ENCODE measurements around the gene SLIT3. TPM values are rescaled to one million over a fixed set of nuclear protein-coding genes. Genes with fewer than 3 reads are reported as not detected.

SLIT3 gene
- total RNA-seq, 3 donors from 2014 or later: 30.7 to 103 (median 54.1) TPM

DNA sequence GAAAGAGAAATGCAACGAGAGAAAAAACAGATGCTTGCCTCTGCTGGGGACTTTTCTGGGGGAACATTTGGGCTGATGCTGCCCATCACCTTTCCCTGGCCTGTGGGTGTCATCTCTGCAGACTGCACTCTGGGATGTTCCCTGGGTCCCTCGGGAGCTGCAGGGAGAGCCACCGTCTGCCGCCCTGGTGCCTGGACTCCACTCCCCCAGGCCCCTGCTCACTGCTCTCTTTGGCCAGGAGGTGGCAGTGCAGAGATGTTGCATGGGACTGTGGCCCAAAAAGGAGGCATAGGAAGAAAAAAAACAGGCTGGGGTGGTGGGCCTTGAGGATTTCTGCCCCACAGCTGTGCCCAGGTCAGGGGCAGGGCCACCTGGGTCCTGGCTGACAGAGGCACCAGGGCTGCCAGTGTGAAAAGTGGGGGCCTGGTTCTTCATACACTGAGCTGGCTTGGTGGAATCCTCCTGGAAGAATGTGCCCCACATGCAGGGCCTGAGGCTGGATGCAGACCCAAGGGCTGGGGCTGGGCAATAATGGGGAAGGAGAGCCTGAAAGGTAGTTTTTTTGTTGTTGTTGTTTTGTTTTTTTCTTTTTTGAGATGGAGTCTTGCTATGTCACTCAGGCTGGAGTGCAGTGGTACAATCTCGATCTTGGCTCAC, 353.6 kb downstream of the SLIT3 start:
- H3K27ac ChIP-seq: no peak overlapping the region
- H3K36me3 ChIP-seq: no peaks in the 10 kb centered on the region
- H3K9me3 ChIP-seq: no peaks in the 10 kb centered on the region
- no peak overlapping the region for H3K4me3 ChIP-seq
- TF ChIP-seq, protein P1, sequence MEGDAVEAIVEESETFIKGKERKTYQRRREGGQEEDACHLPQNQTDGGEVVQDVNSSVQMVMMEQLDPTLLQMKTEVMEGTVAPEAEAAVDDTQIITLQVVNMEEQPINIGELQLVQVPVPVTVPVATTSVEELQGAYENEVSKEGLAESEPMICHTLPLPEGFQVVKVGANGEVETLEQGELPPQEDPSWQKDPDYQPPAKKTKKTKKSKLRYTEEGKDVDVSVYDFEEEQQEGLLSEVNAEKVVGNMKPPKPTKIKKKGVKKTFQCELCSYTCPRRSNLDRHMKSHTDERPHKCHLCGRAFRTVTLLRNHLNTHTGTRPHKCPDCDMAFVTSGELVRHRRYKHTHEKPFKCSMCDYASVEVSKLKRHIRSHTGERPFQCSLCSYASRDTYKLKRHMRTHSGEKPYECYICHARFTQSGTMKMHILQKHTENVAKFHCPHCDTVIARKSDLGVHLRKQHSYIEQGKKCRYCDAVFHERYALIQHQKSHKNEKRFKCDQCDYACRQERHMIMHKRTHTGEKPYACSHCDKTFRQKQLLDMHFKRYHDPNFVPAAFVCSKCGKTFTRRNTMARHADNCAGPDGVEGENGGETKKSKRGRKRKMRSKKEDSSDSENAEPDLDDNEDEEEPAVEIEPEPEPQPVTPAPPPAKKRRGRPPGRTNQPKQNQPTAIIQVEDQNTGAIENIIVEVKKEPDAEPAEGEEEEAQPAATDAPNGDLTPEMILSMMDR (IDR thresholded peaks at IDR 0.05): peak in 2 of 3 donors; percentile 20 to 43
- TF ChIP-seq POLR2A (IDR thresholded peaks at IDR 0.05): no peak
- no peaks in the 10 kb centered on the region for H3K4me1 ChIP-seq
- DNase-seq (ENCODE audit: low spot score in 2 of 2): no peak
- no peaks in the 10 kb centered on the region for H3K27me3 ChIP-seq
- intact Hi-C loops (cut with DNase I; ENCODE audit: low total_unique reads): no loop called here

DNA sequence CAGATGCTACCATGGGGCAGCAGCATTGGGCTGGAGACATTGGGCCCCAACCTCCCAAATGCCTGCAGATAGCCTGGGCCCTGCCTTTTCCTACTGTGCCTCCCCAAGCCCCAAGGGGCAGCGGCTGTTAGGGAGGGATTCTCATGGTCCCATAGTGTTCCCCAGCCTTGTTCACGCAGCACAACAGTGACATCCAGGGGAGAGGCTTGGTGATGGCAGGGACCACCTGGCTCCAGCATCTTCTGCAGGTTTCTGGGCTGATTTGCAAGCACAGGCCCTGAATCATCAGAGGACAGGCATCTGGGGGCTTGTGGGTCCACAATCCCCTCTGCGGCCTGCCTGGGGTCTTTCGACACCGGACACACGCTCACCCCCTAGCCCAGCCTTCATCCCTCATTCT, 354.6 kb downstream of the SLIT3 start:
- no peaks in the 10 kb centered on the region for H3K27me3 ChIP-seq
- TF ChIP-seq, protein P1 (IDR thresholded peaks at IDR 0.05): no peak
- TF ChIP-seq POLR2A (IDR thresholded peaks at IDR 0.05): no peak
- TF ChIP-seq POLR2AphosphoS5 (IDR thresholded peaks at IDR 0.05): no peak
- no peaks in the 10 kb centered on the region for H3K4me1 ChIP-seq
- DNase-seq (ENCODE audit: low spot score in 2 of 2): no peak
- intact Hi-C loops (cut with DNase I; ENCODE audit: low total_unique reads): no loop called here
- no peak overlapping the region for H3K4me3 ChIP-seq
- H3K36me3 ChIP-seq: no peaks in the 10 kb centered on the region
- no peak overlapping the region for H3K27ac ChIP-seq
- no peaks in the 10 kb centered on the region for H3K9me3 ChIP-seq

DNA sequence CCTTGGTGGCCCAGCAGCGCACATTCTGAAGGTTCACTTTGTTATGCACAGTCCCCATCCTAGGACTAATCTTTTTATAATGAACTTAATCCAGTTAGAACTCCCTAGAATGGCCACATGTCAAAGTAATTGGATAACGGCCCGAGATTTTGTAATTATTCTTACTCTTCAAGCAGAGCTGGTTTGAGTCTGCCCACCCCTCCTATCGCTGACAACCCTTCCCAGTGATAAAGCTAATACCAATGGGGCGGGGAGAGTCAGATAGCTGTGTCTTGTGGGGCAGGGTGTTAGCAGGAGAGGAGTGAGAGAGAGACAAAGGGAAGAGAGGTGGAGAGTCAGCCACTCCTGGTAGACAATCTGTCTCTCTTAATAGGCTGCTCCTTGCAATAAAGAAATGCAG, 356.9 kb downstream of the SLIT3 start:
- TF ChIP-seq, protein P1 (IDR thresholded peaks at IDR 0.05): no peak
- TF ChIP-seq POLR2A (IDR thresholded peaks at IDR 0.05) (no peak), POLR2AphosphoS5 (IDR thresholded peaks at IDR 0.05) (no peak)
- Histone ChIP-seq H3K27ac (no peak overlapping the region), H3K9me3 (no peaks in the 10 kb centered on the region), H3K4me3 (no peak overlapping the region), H3K36me3 (no peaks in the 10 kb centered on the region), H3K27me3 (no peaks in the 10 kb centered on the region), H3K4me1 (no peaks in the 10 kb centered on the region)
- intact Hi-C loops (cut with DNase I; ENCODE audit: low total_unique reads): no loop called here
- no peak for DNase-seq (ENCODE audit: low spot score in 2 of 2)

DNA sequence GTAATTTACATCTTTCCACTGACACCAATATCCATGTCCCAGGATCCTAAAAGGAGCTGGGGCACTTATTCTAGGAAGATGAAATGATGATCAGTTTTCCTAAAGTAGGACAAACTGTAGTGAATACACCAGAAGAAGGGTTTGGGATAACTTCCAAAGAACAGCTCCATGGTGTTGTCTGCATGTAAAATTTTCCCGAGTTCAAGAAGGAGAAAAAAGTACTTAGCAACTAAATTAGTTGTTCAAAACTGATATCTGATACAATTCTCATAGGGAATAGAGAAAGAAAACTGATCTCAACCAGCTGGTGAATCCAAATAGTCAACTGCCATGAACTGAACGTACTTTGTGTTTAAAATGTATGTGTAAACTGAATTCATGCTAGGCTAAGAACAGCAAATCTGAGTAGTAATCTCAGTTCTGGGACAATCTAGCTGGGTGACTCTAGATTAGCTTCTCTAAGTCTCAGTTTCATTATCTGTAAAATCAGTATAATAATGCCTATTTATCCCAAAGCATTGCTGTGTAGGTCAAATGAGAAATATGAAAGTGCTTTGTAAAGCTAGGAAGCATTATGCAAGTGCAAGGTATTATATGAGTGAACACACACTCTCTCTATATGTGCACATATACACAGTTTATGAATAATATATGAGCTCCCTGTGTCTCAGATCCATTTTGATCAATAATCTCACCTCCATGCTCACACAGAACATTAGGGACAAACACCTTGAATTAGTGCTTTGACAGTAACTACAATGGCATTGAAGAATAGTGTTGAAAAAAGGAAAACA, 357.7 kb downstream of the SLIT3 start:
- TF ChIP-seq POLR2A (IDR thresholded peaks at IDR 0.05) (no peak), POLR2AphosphoS5 (IDR thresholded peaks at IDR 0.05) (no peak)
- TF ChIP-seq, protein P1 (IDR thresholded peaks at IDR 0.05): no peak
- Histone ChIP-seq H3K27me3 (no peaks in the 10 kb centered on the region), H3K4me3 (no peak overlapping the region), H3K9me3 (no peaks in the 10 kb centered on the region), H3K27ac (no peak overlapping the region), H3K36me3 (no peaks in the 10 kb centered on the region), H3K4me1 (no peaks in the 10 kb centered on the region)
- intact Hi-C loops (cut with DNase I; ENCODE audit: low total_unique reads): no loop called here
- DNase-seq (ENCODE audit: low spot score in 2 of 2): no peak

DNA sequence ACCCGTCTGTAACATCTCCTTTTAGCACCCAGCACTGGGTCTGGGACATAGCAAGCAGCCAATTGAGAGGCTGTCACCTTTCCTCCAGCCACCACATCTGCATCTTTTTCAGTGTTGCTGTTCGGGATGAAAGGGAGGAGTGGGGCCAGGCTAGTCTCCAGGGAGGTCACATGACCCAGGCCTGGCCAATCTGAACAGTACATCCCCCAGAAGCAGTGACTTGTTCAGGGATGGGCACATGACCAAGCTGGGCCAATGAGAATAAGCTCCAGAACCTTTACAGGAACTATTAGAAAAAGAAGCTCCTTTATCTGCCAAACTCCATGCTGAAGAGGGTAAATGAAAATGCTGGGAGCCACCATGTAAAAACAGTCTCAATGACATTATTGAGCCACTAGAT, 359.0 kb downstream of the SLIT3 start:
- no peak overlapping the region for H3K4me3 ChIP-seq
- H3K4me1 ChIP-seq: no peaks in the 10 kb centered on the region
- no peak overlapping the region for H3K27ac ChIP-seq
- H3K9me3 ChIP-seq: no peaks in the 10 kb centered on the region
- no peaks in the 10 kb centered on the region for H3K27me3 ChIP-seq
- intact Hi-C loops (cut with DNase I; ENCODE audit: low total_unique reads): no loop called here
- no peaks in the 10 kb centered on the region for H3K36me3 ChIP-seq
- TF ChIP-seq POLR2AphosphoS5 (IDR thresholded peaks at IDR 0.05) (no peak), POLR2A (IDR thresholded peaks at IDR 0.05) (no peak)
- TF ChIP-seq, protein P1 (IDR thresholded peaks at IDR 0.05): no peak
- DNase-seq (ENCODE audit: low spot score in 2 of 2): no peak

Data from breast epithelium (tissue), 4 donors.